IMR-90 (cell line): ENCODE results near the gene PRKCA. TPM values are rescaled to one million over a fixed set of nuclear protein-coding genes. Genes with fewer than 3 reads are reported as not detected.

Experiments used
- ATAC-seq: fragments of 200-7000 bp; cut with Tn5 transposase; 2 replicates; pipeline ENCODE4 v1.9.1; 2020; ENCODE audit warnings: low read depth, mild to moderate bottlenecking, moderate library complexity
- BruUV-seq: library from RNA; stranded (reverse); fragments of 400-500 nt; replicated peaks from 2 replicates; lab custom pipeline; 2021; lab: Mats Ljungman, UMichigan
- CTCF ChIA-PET: fragments of 300-600 bp; formaldehyde crosslinking; extraction: SDS; loops from one replicate; lab custom pipeline; 2021; ENCODE audit warnings: antibody characterized with exemption; lab: Yijun Ruan, JAX
- POLR2A ChIA-PET: fragments of 300-600 bp; sonication (Branson Sonifier 250); formaldehyde crosslinking; loops from one replicate; lab custom pipeline; 2022; ENCODE audit warnings: antibody characterized with exemption; ENCODE audit not compliant: unreplicated experiment; lab: Charles Lee
- DNase-seq: peaks from one replicate; pipeline ENCODE4 v3.0.0; 2013
- H2AFZ ChIP-seq: replicated peaks from 2 replicates; pipeline ENCODE3; 2013; ENCODE audit warnings: low read length, mild to moderate bottlenecking; ENCODE audit not compliant: poor library complexity
- H2AK5ac ChIP-seq: 2 replicates; pipeline ENCODE4 v1.6.1; 2013; ENCODE audit warnings: low read depth, low read length, inconsistent platforms
- H2AK9ac ChIP-seq: replicated peaks from 2 replicates; pipeline ENCODE3; 2013; ENCODE audit warnings: mild to moderate bottlenecking, low read depth, low read length, moderate library complexity; ENCODE audit not compliant: poor library complexity
- H2BK120ac ChIP-seq: 2 replicates; pipeline ENCODE4 v1.6.1; 2013; ENCODE audit warnings: low read depth, low read length, inconsistent platforms
- H2BK15ac ChIP-seq: 3 replicates; pipeline ENCODE4 v1.6.1; 2013; ENCODE audit warnings: low read depth, low read length, inconsistent platforms
- H2BK20ac ChIP-seq: 2 replicates; pipeline ENCODE4 v1.6.1; 2013; ENCODE audit warnings: low read depth, mild to moderate bottlenecking, inconsistent platforms, low read length, moderate library complexity
- H2BK5ac ChIP-seq: 2 replicates; pipeline ENCODE4 v1.6.1; 2013; ENCODE audit warnings: mild to moderate bottlenecking, low read depth, low read length, inconsistent platforms; ENCODE audit not compliant: poor library complexity, severe bottlenecking
- H3K14ac ChIP-seq: replicated peaks from 2 replicates; pipeline ENCODE4 v1.6.1; 2013; ENCODE audit warnings: low read depth, low read length, inconsistent platforms
- H3K18ac ChIP-seq: 2 replicates; pipeline ENCODE4 v1.6.1; 2013; ENCODE audit warnings: low read depth, low read length, control low read depth
- H3K23ac ChIP-seq: 2 replicates; pipeline ENCODE4 v1.6.1; 2013; ENCODE audit warnings: low read depth, low read length, inconsistent platforms
- H3K27ac ChIP-seq: 2 replicates; pipeline ENCODE4 v1.5.1; 2013; ENCODE audit warnings: mild to moderate bottlenecking, control low read depth, low read length; ENCODE audit not compliant: insufficient read depth
- H3K27me3 ChIP-seq: 2 replicates; pipeline ENCODE4 v1.6.1; 2013; ENCODE audit warnings: low read length; ENCODE audit not compliant: control insufficient read depth, insufficient read depth
- H3K36me3 ChIP-seq: 2 replicates; pipeline ENCODE4 v1.6.1; 2013; ENCODE audit warnings: low read length, mixed read lengths; ENCODE audit not compliant: control insufficient read depth, insufficient read depth
- H3K4ac ChIP-seq: 2 replicates; pipeline ENCODE4 v1.6.1; 2013; ENCODE audit warnings: low read depth, low read length, inconsistent platforms
- H3K4me1 ChIP-seq: 2 replicates; pipeline ENCODE4 v1.6.1; 2013; ENCODE audit warnings: low read length, mixed read lengths; ENCODE audit not compliant: control insufficient read depth, insufficient read depth
- H3K4me2 ChIP-seq: 2 replicates; pipeline ENCODE4 v1.6.1; 2013; ENCODE audit warnings: low read depth, mild to moderate bottlenecking, control low read depth, low read length, moderate library complexity
- H3K4me3 ChIP-seq: 2 replicates; pipeline ENCODE4 v1.5.1; 2013; ENCODE audit warnings: low read depth, mild to moderate bottlenecking, control low read depth, low read length, moderate library complexity; ENCODE audit not compliant: insufficient read depth
- H3K56ac ChIP-seq: 2 replicates; pipeline ENCODE4 v1.6.1; 2013; ENCODE audit warnings: low read length, inconsistent platforms; ENCODE audit not compliant: insufficient read depth; ENCODE audit errors: extremely low read depth
- H3K79me1 ChIP-seq, 2 experiments: 2 replicates each; pipeline ENCODE4 v1.6.1; 2013; ENCODE audit warnings: low read length in 2 of 2, inconsistent platforms in 1 of 2, low read depth in 1 of 2
- H3K9ac ChIP-seq: 2 replicates; pipeline ENCODE4 v1.6.1; 2013; ENCODE audit warnings: low read depth, low read length, control low read depth
- H3K9me1 ChIP-seq: 2 replicates; pipeline ENCODE4 v1.6.1; 2013; ENCODE audit warnings: low read length, inconsistent platforms; ENCODE audit not compliant: insufficient read depth
- H3K9me3 ChIP-seq: 2 replicates; pipeline ENCODE4 v1.6.1; 2013; ENCODE audit warnings: low read length; ENCODE audit not compliant: control insufficient read depth, insufficient read depth
- H4K20me1 ChIP-seq: 2 replicates; pipeline ENCODE4 v1.6.1; 2013; ENCODE audit warnings: low read length, inconsistent platforms; ENCODE audit not compliant: insufficient read depth
- H4K5ac ChIP-seq: 2 replicates; pipeline ENCODE4 v1.6.1; 2013; ENCODE audit warnings: mild to moderate bottlenecking, low read depth, low read length, control low read depth
- H4K8ac ChIP-seq, 2 experiments: 2 replicates each; pipeline ENCODE4 v1.6.1; 2013; ENCODE audit warnings: low read depth in 2 of 2, low read length in 2 of 2, control low read depth in 1 of 2, inconsistent platforms in 1 of 2
- H4K91ac ChIP-seq: 2 replicates; pipeline ENCODE4 v1.6.1; 2013; ENCODE audit warnings: low read depth, low read length, inconsistent platforms; ENCODE audit not compliant: insufficient read depth
- BHLHE40 ChIP-seq: fragments of 150-350 bp; IDR thresholded peaks from 2 replicates; pipeline ENCODE4 v1.6.1; 2016; ENCODE audit warnings: mild to moderate bottlenecking, low read depth, low read length
- CEBPB ChIP-seq: IDR thresholded peaks from 2 replicates; pipeline ENCODE4 v1.6.1; 2012; ENCODE audit warnings: low read depth, low read length, improper control_type of control experiment
- CHD1 ChIP-seq: IDR thresholded peaks from 2 replicates; pipeline ENCODE4 v1.6.1; 2012; ENCODE audit warnings: low read depth, low read length, improper control_type of control experiment
- CTCF ChIP-seq: conservative IDR thresholded peaks from 2 replicates; pipeline ENCODE4 v1.5.1; 2012; ENCODE audit warnings: mild to moderate bottlenecking, low read depth, low read length, improper control_type of control experiment
- ELK1 ChIP-seq: fragments of 150-350 bp; IDR thresholded peaks from 2 replicates; pipeline ENCODE4 v1.6.1; 2016; ENCODE audit warnings: low read depth, mild to moderate bottlenecking, low read length, moderate library complexity, borderline replicate concordance
- MAFK ChIP-seq: IDR thresholded peaks from 2 replicates; pipeline ENCODE4 v1.6.1; 2012; ENCODE audit warnings: low read depth, low read length, improper control_type of control experiment
- MAZ ChIP-seq: IDR thresholded peaks from 2 replicates; pipeline ENCODE4 v1.6.1; 2012; ENCODE audit warnings: low read depth, mild to moderate bottlenecking, low read length, improper control_type of control experiment, moderate library complexity, borderline replicate concordance
- MXI1 ChIP-seq: IDR thresholded peaks from 2 replicates; pipeline ENCODE4 v1.6.1; 2012; ENCODE audit warnings: low read depth, mild to moderate bottlenecking, low read length, moderate library complexity, borderline replicate concordance
- NFE2L2 ChIP-seq: fragments of 150-350 bp; IDR thresholded peaks from 2 replicates; pipeline ENCODE4 v1.6.1; 2016; ENCODE audit warnings: low read depth, mild to moderate bottlenecking, low read length
- POLR2A ChIP-seq: IDR thresholded peaks from 2 replicates; pipeline ENCODE4 v1.6.1; 2012; ENCODE audit warnings: mild to moderate bottlenecking, low read depth, low read length
- RAD21 ChIP-seq: IDR thresholded peaks from 2 replicates; pipeline ENCODE4 v1.6.1; 2012; ENCODE audit warnings: low read length, improper control_type of control experiment
- RCOR1 ChIP-seq: IDR thresholded peaks from 2 replicates; pipeline ENCODE4 v1.6.1; 2012; ENCODE audit warnings: mild to moderate bottlenecking, low read length, improper control_type of control experiment; ENCODE audit not compliant: insufficient replicate concordance
- RFX5 ChIP-seq: IDR thresholded peaks from 2 replicates; pipeline ENCODE4 v1.8.0; 2012; ENCODE audit warnings: low read depth, mild to moderate bottlenecking, low read length, moderate library complexity
- SMC3 ChIP-seq: fragments of 150-350 bp; IDR thresholded peaks from 2 replicates; pipeline ENCODE4 v1.6.1; 2016; ENCODE audit warnings: low read depth, mild to moderate bottlenecking, antibody characterized with exemption, low read length, moderate library complexity
- USF2 ChIP-seq: fragments of 150-350 bp; IDR thresholded peaks from 2 replicates; pipeline ENCODE4 v1.6.1; 2017; ENCODE audit warnings: mild to moderate bottlenecking, antibody characterized with exemption, low read length, low read depth
- WGBS, 2 experiments: methylation state at CpG; one replicate each; pipeline versions ENCODE4 v1.1.5 to v1.1.7; 2013; ENCODE audit warnings: missing lambda C conversion rate in 2 of 2; ENCODE audit not compliant: insufficient read length in 1 of 2; ENCODE audit errors: extremely low coverage in 2 of 2; 5-methylcytosine and 5-hydroxymethylcytosine counted together
- dilution Hi-C: fragments of 300-500 bp; cut with HindIII; formaldehyde crosslinking; loops from one replicate; pipeline ENCODE4 v1.14.3; 2018; ENCODE audit warnings: low sequenced_read_pairs; ENCODE audit not compliant: unreplicated experiment
- in situ Hi-C: fragments of 300-500 bp; cut with MboI; formaldehyde crosslinking; loops from 3 replicates; pipeline ENCODE4 v1.14.3; 2019; ENCODE audit warnings: low sequenced_read_pairs, inconsistent platforms, mixed read lengths
- intact Hi-C: fragments of 100-400 bp; cut with micrococcal nuclease; formaldehyde crosslinking; loops from 2 replicates; pipeline ENCODE4 v1.10.0; 2022
- polyA plus RNA-seq, 3 experiments: library from polyadenylated mRNA; depleted of rRNA; stranded (reverse); fragments of >200 nt; gene quantifications; 2 replicates each; pipeline ENCODE4 v1.2.3, GENCODE V29; 2012; ENCODE audit warnings: low replicate concordance in 1 of 3
- total RNA-seq: library from RNA; depleted of rRNA; stranded (reverse); fragments of >200 nt; gene quantifications from 2 replicates; pipeline ENCODE4 v1.2.3, GENCODE V29; 2012

PRKCA gene
- total and polyA plus RNA-seq, 2 of the 4 experiments (the other 2 are of a cell fraction), result 31.0 to 46.0 TPM

- Histone ChIP-seq H3K9me1 (peaks cover 13% of the 10 kb centered on the region; the same call in 1 of the 2 replicates), H2AFZ (no peak overlapping the region), H3K14ac (no peak overlapping the region), H3K9me3 (no peaks in the 10 kb centered on the region), H3K4me3 (no peak overlapping the region), H3K36me3 (peaks cover 53% of the 10 kb centered on the region), H4K5ac (no peak overlapping the region), H3K79me1 (0 out of 4 replicates have a peak, but pooled peaks cover 0 to 3% of the 10 kb centered on the region in 2 experiments), H2BK120ac (no peak overlapping the region), H2BK5ac (no peak overlapping the region), H3K4me1 (no peaks in the 10 kb centered on the region; the same call in 1 of the 2 replicates), H3K4ac (no peak overlapping the region), H3K27ac (no peak overlapping the region), H2BK15ac (no peak overlapping the region), H4K91ac (no peak overlapping the region), H3K4me2 (no peak overlapping the region), H4K8ac (no peak overlapping the region), H3K9ac (no peak overlapping the region), H2AK9ac (no peak overlapping the region), H2AK5ac (no peak overlapping the region), H3K18ac (no peak overlapping the region), H2BK20ac (no peak overlapping the region), H3K56ac (no peak overlapping the region), H3K27me3 (no peaks in the 10 kb centered on the region), H4K20me1 (no peaks in the 10 kb centered on the region; the same call in 1 of the 2 replicates), H3K23ac (no peak overlapping the region)
- BruUV-seq, result no TSS peak
- WGBS, 2 experiments, result 100% methylated on average over 1 of the region's 11 CpGs; no CpG with 5 or more reads in 1 of the 2 experiments
- intact Hi-C loops (no loop called here), dilution Hi-C loops (no loop called here), in situ Hi-C loops (no loop called here)
- CTCF ChIA-PET, result no interaction called here
- no peak for ATAC-seq
- POLR2A ChIA-PET, result no interaction called here
- no peak for DNase-seq
- TF ChIP-seq RCOR1, result no peak
- TF ChIP-seq RFX5, result no peak
- no peak for TF ChIP-seq RAD21
- TF ChIP-seq MXI1, result no peak
- TF ChIP-seq CTCF, result no peak
- TF ChIP-seq SMC3, result no peak
- TF ChIP-seq USF2, result no peak
- no peak for TF ChIP-seq MAZ
- no peak for TF ChIP-seq ELK1
- no peak for TF ChIP-seq BHLHE40
- no peak for TF ChIP-seq MAFK
- no peak for TF ChIP-seq CEBPB
- no peak for TF ChIP-seq POLR2A
- no peak for TF ChIP-seq CHD1
- TF ChIP-seq NFE2L2, result no peak
Observed at GRCh38 chr17:66784621-66785364, 482.4 kb downstream of the PRKCA start.
